Thoracic aorta (tissue), 2 donors: ENCODE measurements around the gene CAB39L. TPM values are rescaled to one million over a fixed set of nuclear protein-coding genes. Genes with fewer than 3 reads are reported as not detected.

Source experiments
- ATAC-seq: fragments of 150-250 bp; one replicate; pipeline ENCODE4 v1.8.0; 2017; ENCODE audit warnings: low read depth; ENCODE audit not compliant: insufficient number of reproducible peaks, low FRiP score
- DNase-seq: peaks from one replicate; pipeline ENCODE4 v3.0.0-alpha.2; 2020; ENCODE audit warnings: low spot score
- H3K27ac ChIP-seq, 2 donors: fragments of 200-600 bp; sonication (generic); 1 replicate in 1 of 2; 2 replicates in 1 of 2; pipeline ENCODE4 v1.5.1; 2016; ENCODE audit warnings: mild to moderate bottlenecking in 2 of 2, moderate library complexity in 2 of 2
- H3K27me3 ChIP-seq: fragments of 200-600 bp; sonication (generic); replicated peaks from 2 replicates; pipeline ENCODE4 v1.6.0; 2016; ENCODE audit warnings: mild to moderate bottlenecking; ENCODE audit not compliant: insufficient read depth
- H3K36me3 ChIP-seq: fragments of 200-600 bp; sonication (generic); one replicate; pipeline ENCODE4 v1.5.1; 2016
- H3K4me1 ChIP-seq, 2 donors: fragments of 200-600 bp; sonication (generic); 1 replicate in 1 of 2; 2 replicates in 1 of 2; pipeline versions ENCODE4 v1.5.1 to v1.6.0; 2016; ENCODE audit warnings: low read depth in 2 of 2, mild to moderate bottlenecking in 1 of 2; ENCODE audit not compliant: control insufficient read depth in 1 of 2
- H3K4me3 ChIP-seq: fragments of 200-600 bp; sonication (generic); 2 replicates; pipeline ENCODE4 v1.5.1; 2016; ENCODE audit warnings: mild to moderate bottlenecking
- H3K9me3 ChIP-seq: fragments of 200-600 bp; sonication (generic); 2 replicates; pipeline ENCODE4 v1.5.1; 2016
- total RNA-seq, 2 donors: library from RNA; depleted of rRNA; stranded (reverse); fragments of >200 nt; gene quantifications; one replicate each; pipeline versions ENCODE4 v1.1.0 to v1.2.3, GENCODE V29; 2016
- TF ChIP-seq, protein P1 (sequence below): fragments of 200-600 bp; sonication (generic); IDR thresholded peaks from one replicate; pipeline ENCODE4 v1.5.1; 2019; ENCODE audit warnings: antibody characterized with exemption

Gene CAB39L
- total RNA-seq, 2 donors from 2014 or later, result 38.7 to 46.7 TPM

DNA sequence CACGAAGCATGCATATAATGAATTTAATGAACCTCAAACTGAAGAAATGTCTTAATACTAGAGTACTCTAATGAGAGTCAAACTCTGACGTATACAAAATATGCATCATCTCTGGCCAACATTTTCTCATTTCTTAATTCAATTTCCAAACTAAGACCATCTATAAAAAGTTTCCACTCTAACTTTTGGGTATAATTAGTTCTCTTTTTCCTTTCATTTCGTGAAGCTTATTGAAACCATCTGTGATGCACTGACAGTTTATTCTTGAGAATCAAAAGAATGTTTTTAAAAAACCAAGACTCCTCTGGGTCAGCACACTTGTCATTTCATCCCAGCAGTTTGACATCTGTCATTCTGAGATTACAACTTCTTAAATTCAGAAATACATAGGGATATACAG, 90.0 kb downstream of the CAB39L start:
- no peaks in the 10 kb centered on the region for H3K27me3 ChIP-seq
- DNase-seq, result no peak
- peaks cover 4% of the 10 kb centered on the region for H3K36me3 ChIP-seq
- H3K4me3 ChIP-seq, result no peak overlapping the region
- no peaks in the 10 kb centered on the region for H3K9me3 ChIP-seq
- no peak overlapping the region for H3K27ac ChIP-seq
- no peak for ATAC-seq
- TF ChIP-seq, protein P1, sequence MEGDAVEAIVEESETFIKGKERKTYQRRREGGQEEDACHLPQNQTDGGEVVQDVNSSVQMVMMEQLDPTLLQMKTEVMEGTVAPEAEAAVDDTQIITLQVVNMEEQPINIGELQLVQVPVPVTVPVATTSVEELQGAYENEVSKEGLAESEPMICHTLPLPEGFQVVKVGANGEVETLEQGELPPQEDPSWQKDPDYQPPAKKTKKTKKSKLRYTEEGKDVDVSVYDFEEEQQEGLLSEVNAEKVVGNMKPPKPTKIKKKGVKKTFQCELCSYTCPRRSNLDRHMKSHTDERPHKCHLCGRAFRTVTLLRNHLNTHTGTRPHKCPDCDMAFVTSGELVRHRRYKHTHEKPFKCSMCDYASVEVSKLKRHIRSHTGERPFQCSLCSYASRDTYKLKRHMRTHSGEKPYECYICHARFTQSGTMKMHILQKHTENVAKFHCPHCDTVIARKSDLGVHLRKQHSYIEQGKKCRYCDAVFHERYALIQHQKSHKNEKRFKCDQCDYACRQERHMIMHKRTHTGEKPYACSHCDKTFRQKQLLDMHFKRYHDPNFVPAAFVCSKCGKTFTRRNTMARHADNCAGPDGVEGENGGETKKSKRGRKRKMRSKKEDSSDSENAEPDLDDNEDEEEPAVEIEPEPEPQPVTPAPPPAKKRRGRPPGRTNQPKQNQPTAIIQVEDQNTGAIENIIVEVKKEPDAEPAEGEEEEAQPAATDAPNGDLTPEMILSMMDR, result no peak
- peaks cover 21 to 36% of the 10 kb centered on the region in 2 donors for H3K4me1 ChIP-seq

DNA sequence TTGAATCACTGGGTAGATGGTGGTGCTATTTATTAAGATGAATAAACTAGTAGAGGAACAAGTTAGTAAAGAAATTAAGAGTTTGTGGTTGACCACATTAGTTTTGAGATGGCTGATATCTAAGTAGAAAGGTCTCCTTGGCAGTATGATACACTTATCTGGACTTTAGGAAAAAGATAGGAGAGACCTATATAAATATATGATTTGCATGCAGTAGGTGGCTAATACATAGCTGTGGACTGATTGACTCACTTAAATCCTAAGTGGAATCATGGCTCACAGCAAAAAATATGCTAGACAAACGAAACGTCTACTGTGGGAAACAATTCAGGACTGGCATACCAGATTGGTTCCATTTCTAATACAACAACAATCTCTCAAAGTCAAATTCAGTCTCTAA, 92.0 kb downstream of the CAB39L start:
- TF ChIP-seq, protein P1, result no peak
- peak overlapping the region; percentile 21 to 36 for H3K27ac ChIP-seq
- ATAC-seq, result no peak
- H3K9me3 ChIP-seq, result no peaks in the 10 kb centered on the region
- H3K4me1 ChIP-seq, result peaks cover 12 to 24% of the 10 kb centered on the region in 2 donors
- DNase-seq, result no peak
- H3K4me3 ChIP-seq, result no peak overlapping the region
- H3K27me3 ChIP-seq, result no peaks in the 10 kb centered on the region
- H3K36me3 ChIP-seq, result peaks cover 8% of the 10 kb centered on the region

DNA sequence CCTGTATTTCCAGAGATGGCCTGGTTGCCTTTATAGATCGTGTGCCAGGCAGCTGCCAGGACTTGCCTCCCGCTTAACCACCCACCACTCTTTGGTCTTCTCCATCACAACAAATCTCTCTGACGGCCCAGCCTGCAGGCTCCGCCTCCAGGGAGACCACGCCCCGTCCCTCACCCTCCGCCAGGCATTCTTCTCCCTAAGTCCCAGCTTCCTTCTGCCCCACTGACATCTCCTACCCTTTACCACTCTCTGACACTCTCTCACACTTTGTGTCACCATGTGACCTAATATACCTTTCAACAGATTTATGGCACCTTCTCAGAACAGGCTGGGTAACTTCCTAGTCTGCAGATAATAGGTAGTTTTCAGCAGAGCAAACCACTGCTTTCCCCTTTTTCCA, 95.1 kb downstream of the CAB39L start:
- TF ChIP-seq, protein P1, result no peak

DNA sequence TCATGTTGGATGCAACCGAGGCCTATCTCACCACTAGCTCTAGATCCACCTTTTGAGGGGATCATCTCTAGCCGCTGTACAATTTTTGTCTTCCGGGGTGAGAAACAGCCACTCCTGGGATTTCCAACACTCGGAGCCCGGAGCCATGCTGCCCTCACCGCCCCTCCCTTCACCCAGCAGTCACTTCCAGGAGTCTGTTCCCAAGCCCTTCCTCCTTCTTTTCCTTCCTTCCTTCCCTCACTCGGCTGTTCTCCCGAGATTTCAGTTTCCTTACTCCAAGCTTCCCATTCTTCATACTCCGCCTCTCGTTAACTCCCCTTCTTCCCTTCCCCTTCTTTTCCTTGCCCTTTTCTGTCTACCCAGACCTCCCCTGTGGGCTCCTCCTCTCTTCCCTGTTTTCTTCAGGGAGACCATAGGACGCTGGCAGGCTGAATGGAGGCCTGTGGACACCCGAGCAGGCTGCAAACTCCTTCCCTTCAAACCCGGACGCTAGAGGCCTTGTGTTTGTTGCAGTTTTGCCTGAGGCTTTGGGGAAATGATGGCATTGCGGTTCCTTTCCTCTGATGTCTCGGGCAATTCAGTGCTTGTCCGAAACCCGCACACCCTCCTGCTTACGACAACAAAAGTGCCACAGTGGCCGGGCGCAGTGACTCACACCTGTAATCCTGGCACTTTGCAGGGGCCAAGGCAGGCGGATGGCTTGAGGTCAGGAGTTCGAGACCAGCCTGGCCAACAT, 96.0 kb downstream of the CAB39L start:
- no peaks in the 10 kb centered on the region for H3K27me3 ChIP-seq
- H3K36me3 ChIP-seq, result peaks cover 11% of the 10 kb centered on the region
- H3K4me1 ChIP-seq, result peaks cover 3 to 9% of the 10 kb centered on the region in 2 donors
- TF ChIP-seq, protein P1, result no peak
- no peaks in the 10 kb centered on the region for H3K9me3 ChIP-seq
- no peak overlapping the region for H3K4me3 ChIP-seq
- ATAC-seq, result no peak
- no peak overlapping the region for H3K27ac ChIP-seq
- DNase-seq, result no peak

More for the DNA sequence above, 95.1 kb downstream of the CAB39L start:
- Histone ChIP-seq H3K4me1 (peaks cover 3 to 9% of the 10 kb centered on the region in 2 donors), H3K36me3 (peaks cover 10% of the 10 kb centered on the region), H3K27ac (no peak overlapping the region), H3K27me3 (no peaks in the 10 kb centered on the region), H3K4me3 (no peak overlapping the region), H3K9me3 (no peaks in the 10 kb centered on the region)
- DNase-seq (no peak), ATAC-seq (no peak)

DNA sequence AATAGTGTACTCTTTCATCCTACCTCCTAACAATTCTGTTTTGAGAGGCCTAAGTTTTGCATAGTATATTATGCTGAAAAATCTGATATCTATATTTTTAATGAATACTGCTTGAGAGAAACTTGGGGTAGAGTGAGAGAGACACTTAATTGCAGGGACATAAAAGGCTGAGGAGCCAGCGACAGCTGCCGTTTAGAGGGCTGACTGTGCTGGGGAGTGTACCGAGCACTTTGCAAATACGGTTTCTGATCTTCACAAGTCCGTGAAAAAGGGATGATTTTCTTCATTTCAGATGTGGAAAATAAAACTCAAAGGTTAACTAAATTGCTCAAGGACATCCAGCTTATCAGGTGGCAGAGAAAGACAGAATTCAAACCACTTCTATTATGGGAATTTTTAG, 97.4 kb downstream of the CAB39L start:
- Histone ChIP-seq H3K4me1 (peaks cover 2 to 3% of the 10 kb centered on the region in 2 donors), H3K4me3 (no peak overlapping the region), H3K27ac (no peak overlapping the region), H3K36me3 (peaks cover 11% of the 10 kb centered on the region), H3K9me3 (no peaks in the 10 kb centered on the region), H3K27me3 (no peaks in the 10 kb centered on the region)
- no peak for ATAC-seq
- no peak for DNase-seq
- TF ChIP-seq, protein P1, result no peak
